Activated T-cell treated with anti-CD3 and anti-CD28 coated beads, Interleukin-2, amount 50 U/mL, for 4 hours (primary cell): Measurements from ENCODE around the gene ARHGEF16. TPM values are rescaled to one million over a fixed set of nuclear protein-coding genes. Genes with fewer than 3 reads are reported as not detected.

Experiments
- ATAC-seq, 2 donors: fragments of 200-7000 bp; cut with Tn5 transposase; one replicate each; pipeline ENCODE4 v1.10.0; 2021
- DNase-seq: peaks from one replicate; pipeline ENCODE4 v3.0.0-alpha.2; 2020
- H3K27me3 Mint-ChIP-seq: one replicate; pipeline ENCODE4 v1.8.0; 2021; ENCODE audit warnings: low read depth, mixed read lengths
- H3K36me3 Mint-ChIP-seq: one replicate; pipeline ENCODE4 v1.8.0; 2022; ENCODE audit warnings: mixed read lengths; ENCODE audit not compliant: insufficient read depth
- H3K4me1 Mint-ChIP-seq: one replicate; pipeline ENCODE4 v1.8.0; 2021; ENCODE audit warnings: low read depth, mixed read lengths
- H3K4me3 Mint-ChIP-seq: one replicate; pipeline ENCODE4 v1.8.0; 2021; ENCODE audit warnings: mild to moderate bottlenecking, moderate library complexity, mixed read lengths
- H3K9me3 Mint-ChIP-seq: one replicate; pipeline ENCODE4 v1.8.0; 2021; ENCODE audit warnings: mixed read lengths
- total RNA-seq, 3 donors: library from RNA; stranded (reverse); gene quantifications; one replicate each; pipeline ENCODE4 v1.2.1, GENCODE V29; 2021

Gene ARHGEF16
- total RNA-seq, 3 donors from 2014 or later, result 0.13 to 0.15 TPM; not detected in 1

DNA sequence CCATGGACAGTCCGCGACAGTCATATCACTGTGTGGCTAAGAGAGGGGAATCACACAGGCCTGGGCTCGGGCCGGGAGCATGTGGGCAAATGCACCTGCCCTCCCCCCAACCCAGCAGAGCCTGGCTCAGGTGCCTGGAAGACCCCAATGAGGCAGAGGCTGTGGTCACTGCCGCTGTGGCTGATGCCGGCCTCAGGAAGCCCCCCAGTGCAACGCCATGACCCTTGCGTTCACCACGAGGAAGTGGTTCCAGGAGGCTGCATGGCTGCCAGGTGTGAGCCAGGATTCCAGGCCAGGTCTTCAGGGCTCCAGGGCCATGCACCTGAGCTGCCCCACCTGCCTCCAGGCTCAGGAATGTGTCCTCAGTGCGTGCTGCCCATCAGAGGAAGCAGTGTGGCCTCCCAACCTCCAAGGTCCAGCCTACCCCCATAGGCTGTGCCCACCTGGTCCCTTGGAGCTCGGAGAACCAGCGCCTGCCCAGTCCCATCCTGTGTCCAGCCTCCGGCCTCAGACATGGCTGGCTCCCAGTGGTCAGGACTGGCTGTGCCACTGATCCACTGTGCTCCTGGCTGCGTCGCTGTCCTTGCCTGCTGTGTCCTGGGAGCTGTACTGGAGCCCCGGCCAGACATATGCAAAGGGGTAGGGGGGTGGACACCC is 8.0 kb downstream of the ARHGEF16 start:
- H3K27me3 Mint-ChIP-seq, result no peaks in the 10 kb centered on the region
- DNase-seq (no peak), ATAC-seq (no peak)
- no peaks in the 10 kb centered on the region for H3K9me3 Mint-ChIP-seq
- no peaks in the 10 kb centered on the region for H3K36me3 Mint-ChIP-seq
- no peak overlapping the region for H3K4me3 Mint-ChIP-seq
- H3K4me1 Mint-ChIP-seq, result no peaks in the 10 kb centered on the region

DNA sequence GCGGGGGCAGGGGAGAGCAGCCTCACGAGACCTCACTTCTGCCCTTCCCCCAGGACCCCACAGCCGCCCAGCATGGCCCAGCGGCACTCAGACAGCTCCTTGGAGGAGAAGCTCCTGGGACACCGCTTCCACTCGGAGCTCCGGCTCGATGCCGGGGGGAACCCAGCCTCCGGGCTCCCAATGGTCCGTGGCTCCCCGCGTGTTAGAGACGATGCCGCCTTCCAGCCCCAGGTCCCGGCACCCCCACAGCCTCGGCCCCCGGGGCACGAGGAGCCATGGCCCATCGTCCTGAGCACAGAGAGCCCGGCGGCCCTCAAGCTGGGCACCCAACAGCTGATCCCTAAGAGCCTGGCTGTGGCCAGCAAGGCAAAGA is 8.5 kb downstream of the ARHGEF16 start:
- no peaks in the 10 kb centered on the region for H3K27me3 Mint-ChIP-seq

DNA sequence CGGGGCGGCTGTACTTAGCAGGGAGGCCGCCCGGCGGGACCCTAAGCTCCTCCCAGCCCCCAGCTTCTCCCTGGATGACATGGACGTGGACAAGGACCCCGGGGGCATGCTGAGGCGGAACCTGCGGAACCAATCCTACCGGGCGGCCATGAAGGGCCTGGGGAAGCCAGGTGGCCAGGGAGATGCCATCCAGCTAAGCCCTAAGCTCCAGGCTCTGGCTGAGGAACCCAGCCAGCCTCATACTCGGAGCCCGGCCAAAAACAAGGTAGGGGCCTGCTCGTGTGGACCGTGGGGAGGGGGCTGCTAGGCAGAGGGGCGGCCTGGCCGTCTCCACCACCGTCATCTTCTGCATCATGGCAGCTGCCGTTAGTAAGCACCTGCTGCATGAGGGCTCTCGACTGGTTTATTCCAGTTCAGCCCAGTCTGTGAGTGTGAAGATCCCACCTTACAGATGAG is 9.0 kb downstream of the ARHGEF16 start:
- DNase-seq (no peak), ATAC-seq (no peak)
- Mint-ChIP-seq H3K4me3 (no peak overlapping the region), H3K4me1 (no peaks in the 10 kb centered on the region), H3K9me3 (no peaks in the 10 kb centered on the region), H3K36me3 (no peaks in the 10 kb centered on the region), H3K27me3 (no peaks in the 10 kb centered on the region)

More for the DNA sequence above, 8.5 kb downstream of the ARHGEF16 start:
- ATAC-seq, result no peak
- H3K9me3 Mint-ChIP-seq, result no peaks in the 10 kb centered on the region
- no peak for DNase-seq
- no peak overlapping the region for H3K4me3 Mint-ChIP-seq
- no peaks in the 10 kb centered on the region for H3K36me3 Mint-ChIP-seq
- H3K4me1 Mint-ChIP-seq, result no peaks in the 10 kb centered on the region

DNA sequence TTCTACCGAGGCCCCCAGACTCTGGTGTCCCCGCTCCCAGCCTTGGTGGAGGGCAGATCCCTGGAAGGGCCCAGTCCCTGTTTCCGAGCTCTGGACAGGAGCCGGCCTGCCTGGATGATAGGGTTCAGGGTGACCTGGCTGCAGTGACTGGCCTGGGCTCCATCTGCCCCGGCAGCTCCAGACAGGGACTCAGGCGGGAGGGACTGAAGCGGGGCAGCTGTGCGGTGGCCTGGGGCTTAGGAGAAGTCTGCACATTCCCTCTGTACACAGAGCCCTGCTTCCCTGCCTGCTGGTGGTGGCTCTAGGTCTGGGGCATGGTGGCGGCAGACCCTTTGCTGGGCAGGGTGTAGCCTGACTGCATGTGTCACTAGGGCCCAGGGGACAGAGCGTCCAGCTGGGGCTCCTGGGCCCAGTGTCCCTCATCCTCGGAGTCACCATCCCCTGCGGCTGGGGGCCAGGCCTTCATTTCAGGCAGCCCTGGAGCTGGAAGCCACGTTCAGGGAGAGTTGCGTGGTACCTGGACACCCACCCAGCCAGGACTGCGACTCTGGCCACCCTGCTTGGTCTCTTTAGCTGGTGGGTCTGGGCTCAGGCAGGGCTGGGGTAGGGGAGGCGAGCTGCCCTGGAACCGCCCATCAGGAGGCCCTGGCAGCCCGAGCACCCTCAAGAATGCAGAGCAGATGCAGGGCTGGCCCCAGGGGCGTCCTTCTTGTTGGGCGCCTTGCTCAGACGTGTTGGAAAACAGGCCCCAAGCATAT is 9.6 kb downstream of the ARHGEF16 start:
- ATAC-seq (no peak), DNase-seq (no peak)
- no peaks in the 10 kb centered on the region for H3K9me3 Mint-ChIP-seq
- H3K36me3 Mint-ChIP-seq, result no peaks in the 10 kb centered on the region
- H3K27me3 Mint-ChIP-seq, result no peaks in the 10 kb centered on the region
- H3K4me1 Mint-ChIP-seq, result no peaks in the 10 kb centered on the region
- H3K4me3 Mint-ChIP-seq, result no peak overlapping the region

DNA sequence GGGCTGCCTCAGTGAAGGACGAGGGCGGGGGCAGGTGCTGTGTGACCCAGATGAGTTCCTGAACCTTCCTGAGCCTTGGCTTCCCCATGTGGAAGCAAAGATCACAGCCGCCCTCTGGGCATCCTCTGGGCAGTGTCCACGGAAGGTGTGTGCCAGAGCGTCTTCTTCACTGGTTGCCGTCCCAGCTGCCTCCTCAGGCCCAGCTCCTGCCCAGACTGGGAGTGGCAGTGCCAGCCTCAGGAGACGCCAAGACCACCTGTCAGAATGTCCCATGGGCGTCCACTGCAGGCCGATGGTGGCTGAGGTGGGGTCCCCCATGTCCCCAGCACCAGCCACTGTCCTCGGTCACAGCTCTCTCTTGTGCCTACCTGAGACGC is 10.2 kb downstream of the ARHGEF16 start:
- Mint-ChIP-seq H3K9me3 (no peaks in the 10 kb centered on the region), H3K4me1 (no peaks in the 10 kb centered on the region), H3K27me3 (no peaks in the 10 kb centered on the region), H3K4me3 (no peak overlapping the region), H3K36me3 (no peaks in the 10 kb centered on the region)
- ATAC-seq, result no peak
- no peak for DNase-seq

DNA sequence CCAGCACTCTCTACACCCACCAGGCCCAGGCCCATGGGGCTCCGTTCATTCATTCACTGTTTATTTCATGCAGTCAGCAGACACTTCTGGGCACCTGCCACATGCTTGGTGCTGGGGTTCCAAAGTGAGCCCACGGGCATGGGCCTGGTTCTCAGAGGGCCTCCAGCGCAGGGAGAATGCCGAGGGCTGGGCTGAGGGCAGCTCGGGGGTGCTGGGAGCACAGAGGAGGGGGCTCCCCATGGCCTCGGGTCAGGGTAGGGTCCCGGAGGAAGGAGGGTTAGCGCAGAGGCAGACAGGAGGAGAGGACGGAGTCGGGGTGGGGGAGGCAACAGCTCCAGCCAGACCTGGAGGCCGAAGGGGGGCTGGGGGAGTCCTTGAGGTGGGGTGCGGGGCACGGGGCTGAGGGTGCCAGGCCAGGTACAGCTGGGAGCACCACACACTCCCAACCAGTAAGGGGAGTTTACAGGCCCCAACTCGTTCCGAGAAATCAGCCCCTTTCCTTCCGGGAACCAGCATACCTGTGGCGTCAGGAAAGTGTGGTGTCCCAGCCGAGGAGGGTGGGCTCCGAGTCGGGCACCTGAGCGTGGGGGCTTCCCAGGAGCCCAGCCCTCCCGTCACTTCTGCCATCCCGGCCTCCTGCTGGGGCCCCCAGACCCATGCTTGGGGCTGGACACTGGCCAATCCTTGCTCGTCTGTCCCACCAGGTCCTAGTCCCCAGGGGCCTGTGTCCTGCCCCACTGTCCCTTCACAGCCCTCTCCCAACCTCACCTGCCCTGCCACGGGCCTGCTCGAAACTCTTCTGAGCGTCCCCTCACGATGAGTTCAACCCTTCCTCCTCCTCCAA is 10.8 kb downstream of the ARHGEF16 start:
- no peak for DNase-seq
- Mint-ChIP-seq H3K27me3 (no peaks in the 10 kb centered on the region), H3K4me3 (no peak overlapping the region), H3K9me3 (no peaks in the 10 kb centered on the region), H3K36me3 (no peaks in the 10 kb centered on the region), H3K4me1 (no peaks in the 10 kb centered on the region)
- ATAC-seq, result no peak

DNA sequence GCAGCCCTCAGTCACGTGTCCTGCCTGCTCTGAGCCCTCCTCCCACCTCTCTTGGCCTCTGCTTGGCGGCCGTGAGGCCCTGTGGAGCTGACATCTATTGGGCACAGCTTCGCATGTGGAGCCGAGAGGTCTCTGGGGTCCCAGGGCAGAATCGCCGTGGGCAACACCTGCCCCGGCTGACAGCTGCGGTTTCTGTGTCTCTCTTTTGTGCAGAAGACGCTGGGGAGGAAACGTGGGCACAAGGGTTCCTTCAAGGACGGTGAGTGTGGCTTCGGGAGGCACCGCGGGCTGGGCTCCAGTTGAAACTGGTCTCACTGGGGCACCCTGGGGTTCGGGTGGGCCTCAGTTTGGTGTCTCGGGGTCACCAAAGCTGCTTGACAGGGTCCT is 11.5 kb downstream of the ARHGEF16 start:
- Mint-ChIP-seq H3K9me3 (no peaks in the 10 kb centered on the region), H3K4me1 (no peaks in the 10 kb centered on the region), H3K27me3 (no peaks in the 10 kb centered on the region), H3K4me3 (no peak overlapping the region), H3K36me3 (no peaks in the 10 kb centered on the region)
- DNase-seq (no peak), ATAC-seq (no peak)

DNA sequence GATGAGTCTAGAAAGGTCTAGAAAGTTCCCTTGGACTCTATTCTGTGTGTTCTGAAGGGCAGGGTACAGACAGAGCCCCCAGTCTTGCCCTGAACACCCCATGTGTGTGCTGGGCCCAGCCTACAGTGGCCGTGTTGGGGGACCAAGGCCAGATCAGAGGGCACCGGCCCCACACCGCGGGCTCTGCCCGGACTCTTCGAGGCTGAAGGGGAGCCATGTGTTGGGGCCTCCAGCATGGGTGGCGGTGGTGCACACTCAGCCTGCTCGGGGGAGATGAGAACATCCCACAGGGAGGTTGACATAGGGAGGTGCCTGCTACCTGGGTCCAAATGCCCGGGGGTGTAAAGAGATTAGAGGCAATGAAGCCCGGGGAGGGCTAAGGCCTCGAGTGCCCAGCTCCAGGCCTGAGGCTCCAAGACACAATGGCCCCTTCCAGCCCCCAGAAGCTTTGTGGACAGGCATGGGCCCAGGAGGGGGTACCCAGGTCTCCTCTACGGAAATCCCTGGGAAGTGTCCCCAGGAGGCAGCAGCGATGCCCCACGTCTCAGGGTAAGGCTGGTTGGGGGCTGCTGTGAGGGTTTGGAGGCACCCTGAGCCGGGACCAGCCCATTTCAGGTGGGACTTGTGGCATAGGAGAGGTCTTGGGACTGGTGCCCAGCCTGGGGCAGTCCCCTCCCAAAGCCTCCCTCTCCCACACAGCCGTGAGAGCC is 12.1 kb downstream of the ARHGEF16 start:
- ATAC-seq (no peak), DNase-seq (no peak)
- H3K36me3 Mint-ChIP-seq, result no peaks in the 10 kb centered on the region
- H3K9me3 Mint-ChIP-seq, result no peaks in the 10 kb centered on the region
- H3K4me1 Mint-ChIP-seq, result no peaks in the 10 kb centered on the region
- H3K27me3 Mint-ChIP-seq, result no peaks in the 10 kb centered on the region
- no peak overlapping the region for H3K4me3 Mint-ChIP-seq

DNA sequence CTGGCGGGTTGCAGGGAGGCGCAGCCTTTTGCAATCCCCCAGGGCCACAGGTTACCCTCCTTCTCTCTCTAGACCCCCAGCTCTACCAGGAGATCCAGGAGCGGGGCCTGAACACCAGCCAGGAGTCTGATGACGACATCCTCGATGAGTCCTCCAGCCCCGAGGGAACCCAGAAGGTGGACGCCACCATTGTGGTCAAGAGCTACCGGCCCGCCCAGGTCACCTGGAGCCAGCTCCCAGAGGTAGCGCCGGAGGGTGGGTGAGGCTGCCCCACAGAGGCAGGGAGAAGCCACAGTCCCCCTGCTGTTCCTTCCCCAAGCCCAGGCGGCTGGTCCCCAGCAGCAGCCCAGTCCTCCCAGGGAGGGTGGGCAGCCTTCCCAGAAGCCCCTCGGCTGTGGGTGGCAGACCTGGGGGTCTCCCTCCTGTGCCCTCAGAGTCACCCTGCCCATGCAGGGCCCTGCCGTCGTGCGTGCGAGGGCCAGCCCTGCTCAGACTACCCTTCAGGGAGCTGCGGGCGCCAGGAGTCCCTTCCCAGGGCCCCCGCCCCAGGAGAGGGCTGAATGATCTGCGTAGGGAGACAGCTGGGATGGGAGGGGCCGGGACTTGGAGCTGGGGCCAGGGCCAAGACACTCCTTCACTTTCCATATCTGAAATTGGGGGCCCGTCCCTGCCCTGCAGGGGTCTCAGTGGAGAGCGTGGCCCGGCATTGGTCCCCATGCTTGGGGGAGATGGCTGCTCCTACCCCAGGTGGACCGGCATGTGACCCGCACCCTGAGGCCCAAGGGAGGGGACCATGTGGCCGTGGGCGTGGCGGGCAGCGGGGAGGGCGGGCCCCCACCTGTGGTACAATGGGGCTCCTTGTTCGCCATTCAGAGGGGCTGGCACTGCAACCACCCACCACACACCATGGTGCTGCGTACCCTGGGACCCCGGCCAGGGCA is 12.9 kb downstream of the ARHGEF16 start:
- Mint-ChIP-seq H3K4me3 (no peak overlapping the region), H3K9me3 (no peaks in the 10 kb centered on the region), H3K4me1 (no peaks in the 10 kb centered on the region), H3K36me3 (no peaks in the 10 kb centered on the region), H3K27me3 (no peaks in the 10 kb centered on the region)
- ATAC-seq (no peak), DNase-seq (no peak)

DNA sequence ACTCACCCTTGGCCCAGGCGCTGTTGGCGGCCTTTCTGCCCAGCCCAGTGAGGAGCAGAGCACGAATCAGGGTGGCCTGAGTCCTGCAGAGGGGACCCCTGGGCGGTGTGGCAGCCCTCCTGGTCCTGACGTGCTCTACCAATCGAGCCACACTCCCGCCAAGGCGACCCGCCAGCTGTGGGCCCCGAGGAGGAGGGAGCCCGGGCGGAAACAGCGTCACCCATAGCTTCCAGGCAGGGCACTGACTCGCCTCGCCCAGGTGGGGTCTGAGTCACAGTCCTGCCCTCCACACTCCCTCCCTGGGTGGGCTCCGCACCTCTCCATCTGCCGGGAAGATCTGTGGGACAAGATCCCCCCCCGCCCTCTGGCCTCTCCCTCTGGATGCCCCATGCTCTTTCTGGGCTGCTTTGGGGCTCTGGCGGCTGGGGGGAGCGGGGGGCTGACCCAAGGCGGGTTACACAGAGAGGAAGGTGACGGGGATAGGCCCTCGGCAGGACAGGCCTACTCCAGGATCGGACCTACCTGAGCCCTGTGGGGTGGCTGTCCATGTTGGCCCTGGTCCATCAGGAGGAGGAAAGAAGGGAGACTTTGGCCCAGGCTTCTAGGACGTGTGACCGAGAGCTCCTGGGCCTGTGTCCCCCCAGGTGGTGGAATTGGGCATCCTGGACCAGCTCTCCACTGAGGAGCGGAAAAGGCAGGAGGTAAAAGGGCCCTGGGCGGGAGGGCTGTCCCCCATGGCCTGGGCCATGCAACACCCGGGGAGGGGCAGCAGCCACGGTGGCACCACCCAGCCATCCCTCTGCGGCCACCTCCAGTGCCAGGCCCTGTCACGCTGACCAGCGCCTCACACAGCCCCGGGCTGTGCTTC is 14.0 kb downstream of the ARHGEF16 start:
- no peak overlapping the region for H3K4me3 Mint-ChIP-seq
- DNase-seq (no peak), ATAC-seq (no peak)
- no peaks in the 10 kb centered on the region for H3K4me1 Mint-ChIP-seq
- no peaks in the 10 kb centered on the region for H3K9me3 Mint-ChIP-seq
- H3K36me3 Mint-ChIP-seq, result no peaks in the 10 kb centered on the region
- no peaks in the 10 kb centered on the region for H3K27me3 Mint-ChIP-seq

DNA sequence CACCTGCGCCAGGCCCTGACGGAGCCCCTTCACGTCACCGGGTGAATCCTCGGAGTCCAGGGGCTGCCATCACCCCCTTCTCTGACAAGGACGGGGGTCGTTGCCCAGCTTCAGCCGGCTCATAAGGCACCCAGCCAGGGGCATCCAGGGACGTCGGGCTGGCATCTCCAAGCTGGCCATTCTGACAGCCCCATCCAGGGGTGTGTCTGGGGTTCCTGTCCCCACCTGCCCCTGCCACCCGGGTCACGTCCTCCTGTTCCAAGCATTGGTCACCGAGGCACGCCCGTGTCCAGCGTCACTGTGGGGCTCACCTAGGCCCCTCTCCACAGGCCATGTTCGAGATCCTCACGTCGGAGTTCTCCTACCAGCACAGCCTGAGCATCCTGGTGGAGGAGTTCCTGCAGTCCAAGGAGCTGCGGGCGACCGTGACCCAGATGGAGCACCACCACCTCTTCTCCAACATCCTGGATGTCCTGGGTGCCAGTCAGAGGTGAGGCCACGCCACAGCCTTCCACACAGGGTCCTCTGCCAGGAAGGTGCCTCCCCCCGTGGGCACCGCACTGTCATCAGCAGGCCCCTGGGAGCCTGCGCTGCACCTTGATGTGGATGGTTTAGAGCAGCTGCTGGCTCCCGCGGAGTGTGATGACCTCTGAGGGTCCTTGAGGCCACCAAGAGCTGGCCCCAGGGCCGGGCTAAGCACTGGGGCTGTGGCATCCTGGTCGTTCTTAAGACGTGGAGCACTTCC is 14.8 kb downstream of the ARHGEF16 start:
- no peaks in the 10 kb centered on the region for H3K27me3 Mint-ChIP-seq
- no peaks in the 10 kb centered on the region for H3K36me3 Mint-ChIP-seq
- DNase-seq, result no peak
- no peaks in the 10 kb centered on the region for H3K4me1 Mint-ChIP-seq
- no peaks in the 10 kb centered on the region for H3K9me3 Mint-ChIP-seq
- no peak for ATAC-seq
- no peak overlapping the region for H3K4me3 Mint-ChIP-seq

DNA sequence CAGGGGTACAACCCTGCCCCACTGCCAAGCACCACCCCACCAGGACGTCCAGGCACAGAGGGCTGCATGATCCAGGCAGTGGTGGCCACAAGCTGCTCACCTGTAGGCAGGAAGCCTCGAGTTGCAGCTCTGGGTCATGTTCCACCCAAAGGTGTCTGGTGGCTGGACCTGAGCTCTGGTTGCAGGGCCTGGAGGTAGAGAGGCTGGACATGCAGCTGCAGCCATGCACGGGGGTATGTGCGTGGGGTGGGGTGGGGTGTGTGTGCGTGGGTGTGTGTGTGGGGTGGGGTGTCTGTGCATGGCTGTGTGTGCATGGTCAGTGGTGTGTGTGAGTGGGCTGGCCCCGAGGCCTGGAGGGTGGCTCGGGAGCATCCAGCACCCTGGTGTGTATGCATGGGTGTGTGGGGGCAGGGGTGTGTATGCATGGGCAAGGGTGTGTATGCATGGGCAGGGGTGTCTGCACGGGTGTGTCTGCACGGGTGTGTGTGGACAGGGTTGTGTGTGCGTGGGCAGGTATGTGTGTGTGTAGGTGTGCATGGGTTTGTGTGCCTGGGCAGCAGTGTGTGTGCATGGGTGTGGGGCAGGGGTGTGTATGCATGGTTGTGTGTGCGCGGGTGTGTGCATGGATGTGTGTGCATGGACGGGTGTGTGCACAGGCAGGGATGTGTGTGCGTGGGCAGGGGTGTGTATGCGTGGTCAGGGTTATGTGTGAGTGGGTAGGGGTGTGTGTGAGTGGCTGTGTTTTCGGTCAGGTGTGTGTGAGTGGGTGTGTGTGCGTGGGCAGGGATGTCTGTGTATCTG is 15.6 kb downstream of the ARHGEF16 start:
- Mint-ChIP-seq H3K36me3 (no peaks in the 10 kb centered on the region), H3K4me1 (no peaks in the 10 kb centered on the region), H3K27me3 (no peaks in the 10 kb centered on the region), H3K9me3 (no peaks in the 10 kb centered on the region), H3K4me3 (no peak overlapping the region)
- DNase-seq (no peak), ATAC-seq (no peak)
